GM18502 (cell line): ENCODE data around the gene DEK.
"Not testable (repeated sequence)": the region's sequence is repeated elsewhere in the genome, so short reads cannot be mapped to it uniquely, and the experiment has no call there.

ENCODE experiments used
- ATAC-seq: cut with Tn5 transposase; IDR thresholded peaks from one replicate; pipeline ENCODE4 v1.9.1; 2021; ENCODE audit warnings: mild to moderate bottlenecking; ENCODE audit not compliant: unreplicated experiment, poor library complexity

The DEK gene, protein sequence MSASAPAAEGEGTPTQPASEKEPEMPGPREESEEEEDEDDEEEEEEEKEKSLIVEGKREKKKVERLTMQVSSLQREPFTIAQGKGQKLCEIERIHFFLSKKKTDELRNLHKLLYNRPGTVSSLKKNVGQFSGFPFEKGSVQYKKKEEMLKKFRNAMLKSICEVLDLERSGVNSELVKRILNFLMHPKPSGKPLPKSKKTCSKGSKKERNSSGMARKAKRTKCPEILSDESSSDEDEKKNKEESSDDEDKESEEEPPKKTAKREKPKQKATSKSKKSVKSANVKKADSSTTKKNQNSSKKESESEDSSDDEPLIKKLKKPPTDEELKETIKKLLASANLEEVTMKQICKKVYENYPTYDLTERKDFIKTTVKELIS

DNA sequence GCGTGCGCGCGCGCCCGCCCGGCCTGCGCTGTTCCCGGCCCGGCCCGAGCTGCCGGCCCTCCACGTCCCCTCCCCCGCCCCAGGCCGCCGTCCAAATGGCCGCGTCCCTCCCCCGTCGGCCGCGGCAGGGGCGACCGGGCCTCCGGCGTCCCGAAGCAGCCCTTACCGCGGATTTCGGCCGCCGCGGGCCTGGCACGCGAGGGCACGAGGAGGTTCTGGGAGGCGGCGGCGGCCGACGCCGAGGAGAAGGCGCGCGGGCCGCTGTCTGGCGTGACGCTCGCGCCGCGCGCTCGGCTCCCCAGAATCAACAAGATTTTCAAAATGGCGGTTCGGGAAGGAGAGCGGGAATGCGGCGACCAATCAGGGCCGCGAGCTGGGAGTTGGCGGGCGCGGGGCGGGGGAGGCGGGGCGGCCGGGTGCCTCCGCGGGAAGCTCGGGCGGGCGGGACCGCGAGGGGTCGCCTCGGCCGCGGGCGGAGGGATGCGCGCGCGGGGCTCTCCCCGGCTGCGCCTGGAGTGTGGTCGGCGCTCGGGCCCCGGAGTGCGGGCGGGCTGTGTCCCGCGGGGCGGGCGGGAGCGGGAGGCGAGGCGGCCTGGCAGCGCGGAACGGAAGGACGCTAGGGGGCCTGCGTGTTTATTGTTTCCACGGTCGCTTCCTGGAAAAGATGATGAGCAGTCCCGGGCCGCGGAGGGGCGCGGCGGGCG lies at the start of gene DEK:
Gene DEK, minus strand, starts transcription at position 312 of the 704 bp plus-strand sequence. CDS start 543 bp downstream, outside the sequence.
- ATAC-seq: peak; percentile 39

GRCh38 chr6:18312368-18312767 lies 48.0 kb upstream of the DEK start:
- ATAC-seq: no peak

GRCh38 chr6:18310010-18310409 lies 45.7 kb upstream of the DEK start:
- ATAC-seq: not testable (repeated sequence)

DNA sequence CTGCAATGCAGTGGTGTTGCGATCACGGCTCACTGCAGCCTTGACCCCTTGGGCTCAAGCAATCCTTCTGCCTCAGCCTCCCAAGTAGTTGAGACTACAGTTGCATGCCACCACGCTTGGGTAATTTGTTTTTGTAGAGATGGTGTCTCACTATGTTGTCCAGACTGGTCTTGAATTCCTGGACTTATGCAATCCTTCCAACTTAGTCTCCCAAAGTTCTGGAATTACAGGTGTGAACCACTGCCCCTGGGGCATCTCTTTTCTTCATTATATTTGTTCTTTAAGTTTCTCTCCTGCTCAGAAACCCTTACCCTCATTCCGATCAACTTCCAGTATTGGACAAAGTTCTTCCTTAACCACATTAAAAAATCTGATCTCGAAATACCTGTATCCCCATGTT lies 44.7 kb upstream of the DEK start:
- ATAC-seq: no peak

GRCh38 chr6:18308070-18308735 lies 43.9 kb upstream of the DEK start:
- ATAC-seq: no peak

- ATAC-seq: no peak
Observed at GRCh38 chr6:18306977-18307376, 42.6 kb upstream of the DEK start.

- peak; percentile 58 for ATAC-seq
Observed at GRCh38 chr6:18302561-18303439, 38.5 kb upstream of the DEK start.

DNA sequence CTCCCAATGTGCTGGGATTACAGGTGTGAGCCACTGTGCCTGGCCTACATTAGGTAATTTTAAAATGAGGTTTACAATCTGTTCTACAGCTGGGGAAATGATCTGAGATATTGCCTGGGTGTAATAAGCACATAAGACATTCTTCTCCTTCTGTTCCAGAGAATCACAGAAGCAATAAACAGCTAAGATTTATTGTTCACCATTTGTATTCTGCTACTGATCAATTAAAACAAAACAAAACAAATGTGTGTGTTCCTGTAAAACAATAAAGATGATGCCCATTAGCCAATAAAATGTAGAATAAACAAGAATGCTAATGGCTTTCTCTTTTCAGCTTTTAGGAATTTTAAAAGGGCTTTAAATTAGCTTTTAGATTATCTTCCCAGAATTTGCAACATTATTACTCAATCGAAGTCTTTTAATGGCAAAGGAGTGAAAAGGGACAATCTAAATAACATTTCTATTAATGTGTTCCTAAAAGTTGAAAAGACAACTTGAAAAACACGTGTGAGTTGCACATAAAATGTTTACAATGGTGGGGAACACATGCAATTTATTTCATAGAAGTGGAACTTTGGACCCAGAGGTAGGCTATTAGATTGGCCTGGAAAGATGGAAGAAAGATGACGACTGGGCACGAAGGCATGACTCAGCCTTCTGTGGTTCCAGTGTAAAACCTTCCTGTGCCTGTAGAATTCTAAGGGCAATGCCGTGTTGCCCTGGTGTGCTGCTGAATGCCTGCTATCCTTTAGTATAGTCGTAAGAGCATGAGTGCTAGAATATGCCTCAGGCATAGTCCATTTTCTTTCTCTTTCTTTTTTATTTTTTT lies 29.0 kb upstream of the DEK start:
- ATAC-seq: no peak

DNA sequence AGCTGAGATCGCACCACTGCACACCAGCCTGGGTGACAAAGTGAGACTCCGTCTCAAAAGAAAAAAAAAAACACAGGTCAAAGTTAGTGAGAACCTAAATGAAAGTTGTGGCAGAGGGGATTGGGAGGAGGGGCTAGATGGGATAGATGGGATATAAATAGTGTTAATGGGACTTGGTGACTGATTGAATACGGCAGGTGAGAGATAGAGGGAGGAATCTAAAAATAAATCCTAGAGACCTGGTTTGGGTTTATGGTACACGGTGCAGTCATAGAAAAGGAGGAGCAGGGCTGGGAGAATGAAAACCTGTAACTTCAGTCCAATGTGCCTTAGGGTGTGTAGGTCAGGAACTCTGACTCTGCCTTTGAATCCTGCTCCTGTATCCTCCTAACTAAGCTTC lies 25.0 kb upstream of the DEK start:
- ATAC-seq: no peak

DNA sequence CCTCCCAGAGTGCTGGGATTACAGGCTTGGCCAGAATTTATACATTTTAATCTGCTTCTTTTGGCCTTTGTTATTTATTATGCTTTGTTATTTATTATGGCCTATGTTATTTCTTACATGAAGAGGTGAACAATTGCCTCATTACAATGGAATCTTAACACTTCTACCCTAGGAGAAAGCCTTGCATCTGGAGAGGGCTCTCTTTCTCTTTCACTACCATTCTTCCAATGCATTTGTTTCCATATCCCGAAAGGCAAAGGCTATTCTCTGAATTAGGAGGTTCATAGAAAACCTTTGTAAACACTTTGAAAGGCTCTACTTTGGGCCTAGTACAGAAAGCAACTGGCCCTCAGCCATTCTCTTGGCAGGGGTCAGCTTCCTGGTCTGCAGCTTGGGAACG lies 19.9 kb upstream of the DEK start:
- ATAC-seq: no peak

DNA sequence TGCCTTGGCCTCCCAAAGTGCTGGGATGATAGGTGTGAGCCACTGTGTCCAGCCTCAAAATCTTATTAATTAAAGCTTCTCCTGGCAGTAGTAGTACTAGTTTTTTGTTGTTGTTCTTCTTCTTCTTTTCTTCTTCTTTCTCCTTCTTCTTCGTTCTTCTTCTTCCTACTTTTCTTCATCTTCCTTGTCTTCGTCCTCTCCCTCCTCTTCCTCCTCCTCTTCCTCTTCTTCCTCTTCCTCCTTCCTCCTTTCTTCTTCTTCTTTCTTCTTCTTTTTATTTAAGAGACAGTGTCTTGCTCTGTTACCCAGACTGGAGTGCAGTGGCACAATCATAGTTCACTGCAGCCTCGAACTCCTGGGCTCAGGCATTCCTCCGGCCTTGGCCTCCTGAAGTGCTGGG lies 17.2 kb upstream of the DEK start:
- ATAC-seq: no peak

DNA sequence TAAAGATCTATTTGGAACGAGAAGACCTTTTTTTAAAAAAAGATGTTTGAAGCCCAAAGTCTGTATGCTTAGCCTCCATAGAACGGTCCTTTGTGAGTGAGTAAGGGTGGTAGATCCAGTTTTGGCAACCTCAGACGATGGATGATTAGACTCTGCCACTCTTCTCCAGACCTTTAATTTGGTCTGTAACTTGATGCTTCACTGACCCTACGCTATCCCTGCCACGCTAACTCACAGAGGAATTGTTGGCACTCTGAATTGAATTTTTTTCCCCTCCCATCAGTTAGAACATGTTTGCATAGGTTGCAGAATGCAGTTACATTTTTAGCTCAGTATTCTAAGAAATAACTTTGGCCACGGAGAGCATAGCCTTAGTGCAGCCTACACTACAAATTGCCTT lies 15.8 kb upstream of the DEK start:
- ATAC-seq: no peak

GRCh38 chr6:18279422-18279821 lies 15.1 kb upstream of the DEK start:
- no peak for ATAC-seq

DNA sequence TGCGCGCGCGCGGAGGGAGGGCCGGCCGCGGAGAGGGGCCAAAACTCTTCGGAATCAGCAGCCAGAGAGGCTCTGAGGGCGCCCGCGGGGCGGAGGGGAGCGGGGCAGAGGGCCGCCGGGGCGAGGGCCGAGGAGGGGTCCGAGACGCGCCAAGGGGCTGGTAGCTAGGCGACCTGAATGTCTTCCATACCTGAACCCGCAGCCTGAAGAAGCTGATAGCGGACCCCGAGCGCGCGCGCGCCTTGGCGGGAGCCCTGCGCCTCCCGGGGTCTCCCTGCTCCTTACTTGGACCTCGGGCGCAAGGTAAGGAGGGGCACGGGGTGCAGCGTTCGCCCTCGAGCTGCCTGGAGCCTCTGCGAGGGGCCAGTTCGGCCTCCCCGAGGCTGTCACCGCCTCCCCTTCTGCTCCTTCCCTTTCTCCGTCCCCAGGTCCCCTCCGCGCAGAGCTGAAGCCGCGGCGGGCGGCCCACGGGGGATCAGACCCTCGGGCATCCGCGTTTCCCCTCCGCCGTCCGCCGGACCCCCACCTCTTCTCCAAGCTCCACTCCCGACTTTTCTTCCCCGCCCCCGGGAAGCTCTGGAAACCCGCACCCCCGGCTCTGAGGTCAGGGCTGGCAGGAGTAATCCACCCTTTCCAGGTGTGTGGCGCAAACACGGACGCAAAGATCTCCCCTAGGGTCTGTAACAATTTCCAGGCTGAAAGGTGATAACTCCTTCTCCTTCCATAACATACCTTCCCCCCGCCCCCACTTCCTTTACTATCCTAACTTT lies 13.1 kb upstream of the DEK start:
- ATAC-seq: no peak

DNA sequence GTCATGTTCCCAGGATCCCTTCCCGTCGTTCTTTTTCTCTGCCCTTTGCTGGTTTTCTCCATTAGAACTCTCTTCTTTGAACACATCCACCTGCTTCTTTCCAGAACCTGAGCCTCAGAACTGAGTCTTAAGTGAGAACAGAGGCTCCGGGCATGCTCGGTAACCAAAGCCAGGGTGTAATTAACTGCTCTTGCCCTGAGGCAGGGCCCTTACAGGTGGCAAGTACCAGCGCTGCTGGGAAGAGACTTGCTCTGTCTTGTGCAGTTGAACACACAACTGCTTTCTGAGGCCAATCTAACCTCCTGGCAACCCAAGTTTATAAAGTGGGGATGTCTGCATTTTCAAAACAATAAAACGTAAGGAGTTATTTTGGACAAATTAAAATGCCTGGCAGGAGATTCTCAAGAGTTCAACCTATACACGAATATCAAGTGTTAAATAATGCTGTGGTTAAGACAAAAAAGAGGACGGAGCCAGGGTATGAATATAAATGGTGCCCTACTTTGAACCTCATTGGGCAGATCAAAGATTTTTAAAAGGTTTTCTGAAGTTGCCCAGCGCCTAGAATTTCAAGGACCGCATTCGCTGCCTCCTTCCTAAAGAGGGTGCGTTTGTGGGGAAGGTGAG lies 12.4 kb upstream of the DEK start:
- ATAC-seq: no peak

DNA sequence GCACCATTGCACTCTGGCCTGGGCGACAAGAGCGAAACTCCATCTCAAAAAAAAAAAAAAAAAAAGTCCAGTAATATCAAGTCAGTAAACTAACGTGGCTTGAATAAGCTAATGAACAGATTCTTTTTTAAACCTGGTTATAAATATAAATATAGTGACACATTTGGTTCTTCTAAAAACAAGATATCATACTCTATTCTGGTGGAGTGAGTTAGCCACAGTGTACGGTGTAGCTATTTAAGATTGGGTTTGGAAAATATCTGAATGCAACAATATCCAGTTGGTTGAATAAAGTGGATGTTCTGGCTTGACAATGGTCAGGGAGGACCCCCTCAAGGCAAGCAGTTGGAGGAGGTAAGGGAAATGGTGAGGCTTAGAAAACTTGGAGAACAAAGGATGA lies 5.9 kb upstream of the DEK start:
- ATAC-seq: no peak

DNA sequence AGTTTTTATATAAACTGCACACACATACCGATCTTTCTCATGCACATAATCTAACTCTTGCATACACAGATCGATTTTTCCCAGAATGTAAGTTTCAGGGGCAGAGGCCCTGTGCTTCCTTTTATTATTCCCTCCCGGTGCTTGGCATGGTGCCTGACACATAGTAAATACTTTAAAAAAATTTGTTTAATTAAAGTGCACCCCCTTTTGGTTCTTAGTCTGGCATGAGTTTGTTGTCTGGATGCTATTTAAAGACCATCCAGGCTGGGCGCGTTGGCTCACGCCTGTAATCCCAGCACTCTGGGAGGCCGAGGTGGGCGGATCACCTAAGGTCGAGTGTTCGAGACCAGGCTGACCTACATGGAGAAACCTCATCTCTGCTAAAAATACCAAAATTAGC lies 5.4 kb upstream of the DEK start:
- no peak for ATAC-seq

- peak; percentile 45 for ATAC-seq
Observed at GRCh38 chr6:18269253-18269652, 4.9 kb upstream of the DEK start.
